ENCODE data around the gene RIC8B.

RIC8B gene

DNA sequence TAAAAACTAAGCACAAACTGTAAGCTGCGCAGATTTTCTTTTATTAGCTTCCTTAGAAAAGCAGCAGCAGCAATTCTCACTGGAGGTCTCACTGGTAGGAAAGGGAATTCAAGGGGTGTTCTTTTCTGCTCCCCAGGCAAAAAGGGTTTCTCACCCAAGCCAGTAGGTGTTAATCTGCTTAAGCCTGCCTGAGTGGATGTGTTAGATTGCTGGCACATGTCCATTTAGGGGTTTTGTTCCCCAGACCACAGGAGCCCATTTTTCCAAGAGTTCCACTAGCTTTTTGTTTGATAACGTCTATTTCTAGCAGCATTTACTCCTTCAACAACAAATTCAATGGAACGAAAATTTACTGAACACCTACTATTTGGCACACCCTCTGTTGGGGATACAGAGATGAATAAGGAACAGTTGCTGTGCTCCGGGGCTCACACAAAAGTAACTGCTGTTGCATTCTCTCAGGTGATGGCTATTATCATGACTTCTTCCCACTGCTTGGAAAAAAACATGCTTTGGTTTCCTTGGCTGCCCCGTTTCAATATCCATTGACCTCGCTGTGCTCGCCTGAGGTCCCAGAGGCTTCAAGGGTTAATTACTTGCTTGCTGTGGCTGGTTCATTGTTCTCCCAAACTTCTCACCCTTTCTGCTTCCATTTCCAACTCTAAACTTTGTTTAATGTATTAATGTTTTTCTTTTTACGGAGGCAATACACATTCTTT is 31.1 kb upstream of the RIC8B start:
- Histone ChIP-seq H3K9me3 (replicated peaks; ENCODE audit: insufficient read depth, low read length) (no peaks in the 10 kb centered on the region), H3K4me3 (ENCODE audit: low read length) (no peak overlapping the region), H3K79me2 (ENCODE audit: low read length) (no peaks in the 10 kb centered on the region), H3K36me3 (replicated peaks; ENCODE audit: insufficient read depth, low read length) (no peaks in the 10 kb centered on the region), H3F3A (ENCODE audit: insufficient read depth, low read length) (no peaks in the 10 kb centered on the region), H3K4me1 (ENCODE audit: low read length) (no peaks in the 10 kb centered on the region), H3K27me3 (replicated peaks; ENCODE audit: insufficient read depth, low read length) (no peaks in the 10 kb centered on the region), H4K20me1 (ENCODE audit: insufficient read depth, low read length) (no peaks in the 10 kb centered on the region), H2AFZ (ENCODE audit: low read length) (no peak overlapping the region), H3K9me2 (replicated peaks; ENCODE audit: insufficient read depth, low read length) (no peaks in the 10 kb centered on the region), H3K27ac (ENCODE audit: low read length) (no peak overlapping the region), H3K9ac (ENCODE audit: low read length) (no peak overlapping the region), H3K4me2 (ENCODE audit: low read depth, low read length) (no peak overlapping the region)
- TF ChIP-seq EZH2 (optimal IDR thresholded peaks at IDR 0.05; ENCODE audit: low read depth, low read length) (no peak), EZH2phosphoT487 (IDR thresholded peaks at IDR 0.05; ENCODE audit: low read length) (no peak)
- TF ChIP-seq, protein P1, sequence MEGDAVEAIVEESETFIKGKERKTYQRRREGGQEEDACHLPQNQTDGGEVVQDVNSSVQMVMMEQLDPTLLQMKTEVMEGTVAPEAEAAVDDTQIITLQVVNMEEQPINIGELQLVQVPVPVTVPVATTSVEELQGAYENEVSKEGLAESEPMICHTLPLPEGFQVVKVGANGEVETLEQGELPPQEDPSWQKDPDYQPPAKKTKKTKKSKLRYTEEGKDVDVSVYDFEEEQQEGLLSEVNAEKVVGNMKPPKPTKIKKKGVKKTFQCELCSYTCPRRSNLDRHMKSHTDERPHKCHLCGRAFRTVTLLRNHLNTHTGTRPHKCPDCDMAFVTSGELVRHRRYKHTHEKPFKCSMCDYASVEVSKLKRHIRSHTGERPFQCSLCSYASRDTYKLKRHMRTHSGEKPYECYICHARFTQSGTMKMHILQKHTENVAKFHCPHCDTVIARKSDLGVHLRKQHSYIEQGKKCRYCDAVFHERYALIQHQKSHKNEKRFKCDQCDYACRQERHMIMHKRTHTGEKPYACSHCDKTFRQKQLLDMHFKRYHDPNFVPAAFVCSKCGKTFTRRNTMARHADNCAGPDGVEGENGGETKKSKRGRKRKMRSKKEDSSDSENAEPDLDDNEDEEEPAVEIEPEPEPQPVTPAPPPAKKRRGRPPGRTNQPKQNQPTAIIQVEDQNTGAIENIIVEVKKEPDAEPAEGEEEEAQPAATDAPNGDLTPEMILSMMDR (IDR thresholded peaks at IDR 0.05; ENCODE audit: low read length) = no peak
- DNase-seq = no peak

DNA sequence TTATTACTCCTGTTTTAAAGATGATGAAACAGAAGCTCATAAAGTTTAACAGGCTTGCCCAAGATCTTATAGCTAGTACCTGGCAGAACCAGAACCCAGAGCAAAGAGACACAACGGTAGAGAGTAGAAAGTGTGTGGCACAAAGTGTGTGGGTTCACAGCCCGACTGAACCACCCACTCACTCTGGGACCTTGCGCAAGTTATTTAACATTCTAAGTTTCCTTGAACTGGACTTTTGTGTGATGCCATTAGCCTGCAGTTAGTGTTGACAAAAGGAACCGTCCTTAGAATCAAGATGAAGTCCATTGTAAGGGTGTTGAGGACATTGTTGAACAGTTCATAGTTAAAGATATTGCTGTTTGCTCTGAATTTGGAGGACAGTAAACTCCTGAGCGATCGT is 29.9 kb upstream of the RIC8B start:
- Histone ChIP-seq H3K9me2 (replicated peaks; ENCODE audit: insufficient read depth, low read length) (no peaks in the 10 kb centered on the region), H2AFZ (ENCODE audit: low read length) (no peak overlapping the region), H3K27ac (ENCODE audit: low read length) (no peak overlapping the region), H3K9ac (ENCODE audit: low read length) (no peak overlapping the region), H3K4me2 (ENCODE audit: low read depth, low read length) (no peak overlapping the region), H3F3A (ENCODE audit: insufficient read depth, low read length) (no peaks in the 10 kb centered on the region), H3K36me3 (replicated peaks; ENCODE audit: insufficient read depth, low read length) (no peaks in the 10 kb centered on the region), H3K79me2 (ENCODE audit: low read length) (no peaks in the 10 kb centered on the region), H3K4me3 (ENCODE audit: low read length) (no peak overlapping the region), H4K20me1 (ENCODE audit: insufficient read depth, low read length) (no peaks in the 10 kb centered on the region), H3K4me1 (ENCODE audit: low read length) (no peaks in the 10 kb centered on the region), H3K27me3 (replicated peaks; ENCODE audit: insufficient read depth, low read length) (no peaks in the 10 kb centered on the region), H3K9me3 (replicated peaks; ENCODE audit: insufficient read depth, low read length) (no peaks in the 10 kb centered on the region)
- TF ChIP-seq EZH2 (optimal IDR thresholded peaks at IDR 0.05; ENCODE audit: low read depth, low read length) (no peak), EZH2phosphoT487 (IDR thresholded peaks at IDR 0.05; ENCODE audit: low read length) (no peak)
- TF ChIP-seq, protein P1 (IDR thresholded peaks at IDR 0.05; ENCODE audit: low read length) = no peak
- no peak for DNase-seq

- no peak overlapping the region for H3K4me2 ChIP-seq (ENCODE audit: low read depth, low read length)
- H2AFZ ChIP-seq (ENCODE audit: low read length) = no peak overlapping the region
- DNase-seq = no peak
- H3K36me3 ChIP-seq (replicated peaks; ENCODE audit: insufficient read depth, low read length) = no peaks in the 10 kb centered on the region
- no peak overlapping the region for H3K4me3 ChIP-seq (ENCODE audit: low read length)
- no peaks in the 10 kb centered on the region for H3K9me2 ChIP-seq (replicated peaks; ENCODE audit: insufficient read depth, low read length)
- TF ChIP-seq, protein P1 (IDR thresholded peaks at IDR 0.05; ENCODE audit: low read length) = no peak
- no peak for TF ChIP-seq EZH2phosphoT487 (IDR thresholded peaks at IDR 0.05; ENCODE audit: low read length)
- no peak for TF ChIP-seq EZH2 (optimal IDR thresholded peaks at IDR 0.05; ENCODE audit: low read depth, low read length)
- H3K9me3 ChIP-seq (replicated peaks; ENCODE audit: insufficient read depth, low read length) = no peaks in the 10 kb centered on the region
- no peak overlapping the region for H3K27ac ChIP-seq (ENCODE audit: low read length)
- H3K79me2 ChIP-seq (ENCODE audit: low read length) = no peaks in the 10 kb centered on the region
- no peak overlapping the region for H3K9ac ChIP-seq (ENCODE audit: low read length)
- no peaks in the 10 kb centered on the region for H3K27me3 ChIP-seq (replicated peaks; ENCODE audit: insufficient read depth, low read length)
- H4K20me1 ChIP-seq (ENCODE audit: insufficient read depth, low read length) = no peaks in the 10 kb centered on the region
- H3K4me1 ChIP-seq (ENCODE audit: low read length) = no peaks in the 10 kb centered on the region
- H3F3A ChIP-seq (ENCODE audit: insufficient read depth, low read length) = no peaks in the 10 kb centered on the region
These were observed 29.2 kb upstream of the RIC8B start for GRCh38 chr12:106745181-106745745.

Measured in MM.1S (cell line).